ENCODE results near the gene BCL2L15.
A peak's percentile ranks its signal among the peaks of the same experiment; 100 is the strongest.
"Not testable (repeated sequence)": the region's sequence is repeated elsewhere in the genome, so short reads cannot be mapped to it uniquely, and the experiment has no call there.

The BCL2L15 gene

GRCh38 chr1:113871597-113872113, 15.7 kb downstream of the BCL2L15 start, which contains the start of gene PTPN22:
TSS of gene PTPN22 (minus strand) at chr1:113871712.
- peak; percentile 55 for DNase-seq (ENCODE audit: low read depth, low spot score)

- no peak for DNase-seq (ENCODE audit: low read depth, low spot score)
These were observed 16.6 kb downstream of the BCL2L15 start for GRCh38 chr1:113870778-113871177.

GRCh38 chr1:113868387-113869083, 18.8 kb downstream of the BCL2L15 start:
- no peak for DNase-seq (ENCODE audit: low read depth, low spot score)

GRCh38 chr1:113861641-113862040, 25.7 kb downstream of the BCL2L15 start:
- no peak for DNase-seq (ENCODE audit: low read depth, low spot score)

DNA sequence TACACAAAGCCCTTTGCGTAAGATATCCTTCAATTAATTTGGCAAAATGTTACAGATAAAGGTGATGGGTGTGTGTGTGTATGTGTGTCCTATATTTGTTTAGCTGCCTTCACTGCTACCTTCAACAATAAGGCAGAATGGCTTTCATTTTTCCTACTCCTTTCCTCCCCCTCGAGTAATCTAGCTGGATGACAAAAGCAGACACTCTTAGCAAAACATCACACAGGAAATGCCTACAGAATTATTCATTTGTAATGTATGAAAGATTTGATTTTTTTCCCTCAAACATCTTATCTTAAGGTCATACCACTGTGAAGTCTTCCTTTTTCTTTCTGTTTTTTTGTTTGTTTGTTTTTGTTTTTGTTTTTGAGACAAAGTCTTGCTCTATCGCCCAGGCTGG, 26.5 kb downstream of the BCL2L15 start:
- no peak for DNase-seq (ENCODE audit: low read depth, low spot score)

DNA sequence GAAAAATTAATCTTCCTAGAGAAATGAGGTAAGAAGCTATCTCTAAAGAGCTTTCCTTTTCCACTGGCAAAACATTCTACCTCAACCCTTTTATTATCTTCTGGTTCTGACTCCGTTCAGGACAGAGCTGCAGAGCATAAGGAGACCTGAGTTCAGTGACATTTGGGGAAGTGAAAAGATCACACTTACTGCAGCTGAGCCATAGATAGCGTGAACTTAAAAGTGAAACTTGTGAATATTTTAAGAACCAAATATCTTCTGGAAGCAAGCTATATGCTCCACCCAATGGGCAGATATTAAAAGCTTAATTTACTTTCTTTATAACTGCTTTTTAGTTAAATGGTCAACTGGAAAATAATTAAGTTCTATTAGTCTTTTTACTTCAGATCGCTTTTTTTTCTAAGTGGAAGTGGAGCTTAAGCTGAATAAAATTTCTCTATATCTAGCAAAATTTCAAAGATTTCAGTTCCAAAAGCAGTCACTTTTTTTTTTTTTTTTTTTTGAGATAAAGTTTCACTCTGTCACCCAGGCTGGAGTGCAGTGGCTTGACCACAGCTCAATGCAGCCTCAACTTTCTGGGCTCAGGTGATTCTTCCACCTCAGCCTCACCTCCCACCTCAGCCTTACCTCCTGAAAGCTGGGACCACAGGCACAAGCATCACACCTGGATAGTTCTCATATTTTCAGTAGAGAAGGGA, 27.8 kb downstream of the BCL2L15 start:
- no peak for DNase-seq (ENCODE audit: low read depth, low spot score)

DNA sequence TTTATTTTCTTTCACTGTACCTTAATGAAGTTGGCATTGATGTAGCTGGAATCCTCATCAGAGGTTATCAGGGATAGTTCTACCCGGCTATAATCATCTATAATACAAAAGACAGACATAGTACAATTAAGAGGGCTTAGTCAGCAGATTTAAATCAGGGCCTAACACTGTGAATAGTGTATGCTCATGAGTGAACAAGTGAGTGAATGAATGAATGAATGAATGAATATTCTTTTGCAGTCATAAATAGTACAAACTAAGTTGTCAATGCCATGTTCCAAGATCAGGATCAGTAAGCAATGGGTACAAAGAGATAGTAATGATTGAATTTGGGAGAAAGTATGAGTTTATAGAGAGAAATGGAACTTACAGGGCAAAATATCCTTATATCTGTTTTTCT, 28.4 kb downstream of the BCL2L15 start:
- DNase-seq (ENCODE audit: low read depth, low spot score): no peak

DNA sequence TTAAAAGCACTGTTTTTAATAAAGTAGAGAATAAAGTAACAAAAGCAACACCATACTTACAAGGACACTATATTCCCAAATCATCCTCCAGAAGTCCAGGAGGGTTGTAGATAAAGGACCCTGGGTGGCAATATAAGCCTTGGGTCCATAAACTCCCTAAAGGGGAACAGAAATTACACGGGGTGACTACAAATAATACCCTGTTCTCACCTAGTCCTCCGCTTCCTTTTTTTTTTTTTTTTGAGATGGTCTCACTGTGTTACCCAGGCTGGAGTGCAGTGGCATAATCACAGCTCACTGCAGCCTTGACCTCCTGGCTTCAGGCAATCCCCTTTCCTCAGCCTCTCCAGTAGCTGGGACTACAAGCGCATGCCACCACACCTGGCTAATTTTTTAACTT, 29.0 kb downstream of the BCL2L15 start:
- DNase-seq (ENCODE audit: low read depth, low spot score): no peak

- no peak for DNase-seq (ENCODE audit: low read depth, low spot score)
These were observed 29.6 kb downstream of the BCL2L15 start for GRCh38 chr1:113857776-113858175.

- DNase-seq (ENCODE audit: low read depth, low spot score): no peak
These were observed 31.0 kb downstream of the BCL2L15 start for GRCh38 chr1:113856401-113856790.

DNA sequence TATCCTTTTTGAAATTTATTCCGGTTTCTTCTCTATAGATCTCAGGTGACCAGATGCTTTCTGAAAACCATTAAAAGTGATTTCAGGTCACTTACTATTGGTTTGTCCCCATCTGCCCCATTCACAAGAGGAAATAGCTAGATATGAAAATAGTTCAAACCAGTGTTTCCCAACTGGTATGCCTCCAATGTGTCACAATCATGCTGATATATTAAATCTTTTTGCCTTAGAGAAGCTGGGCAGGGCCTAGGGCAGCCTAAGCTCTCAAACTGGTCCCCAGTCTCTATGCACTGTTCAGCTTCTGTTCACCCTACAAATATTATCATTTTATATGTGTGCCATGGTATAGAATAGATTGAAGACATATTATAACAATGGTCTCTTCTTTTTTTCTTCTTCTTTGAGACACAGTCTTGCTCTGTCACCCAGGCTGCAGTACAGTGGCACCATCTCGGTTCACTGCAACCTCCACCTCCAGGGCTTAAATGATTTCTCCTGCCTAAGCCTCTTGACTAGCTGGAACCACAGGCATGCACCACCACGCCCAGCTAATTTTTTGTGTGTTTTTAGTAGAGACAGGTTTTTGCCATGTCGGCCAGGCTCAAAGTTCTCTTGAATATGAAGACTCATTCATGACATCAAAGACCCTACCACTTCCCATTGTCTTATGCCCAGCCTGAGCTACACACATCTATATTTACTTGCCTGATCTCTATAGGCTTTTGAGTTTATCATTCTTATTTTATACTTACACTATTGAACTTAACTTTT, 31.6 kb downstream of the BCL2L15 start:
- DNase-seq (ENCODE audit: low read depth, low spot score): no peak

- no peak for DNase-seq (ENCODE audit: low read depth, low spot score)
These were observed 33.1 kb downstream of the BCL2L15 start for GRCh38 chr1:113854234-113854633.

DNA sequence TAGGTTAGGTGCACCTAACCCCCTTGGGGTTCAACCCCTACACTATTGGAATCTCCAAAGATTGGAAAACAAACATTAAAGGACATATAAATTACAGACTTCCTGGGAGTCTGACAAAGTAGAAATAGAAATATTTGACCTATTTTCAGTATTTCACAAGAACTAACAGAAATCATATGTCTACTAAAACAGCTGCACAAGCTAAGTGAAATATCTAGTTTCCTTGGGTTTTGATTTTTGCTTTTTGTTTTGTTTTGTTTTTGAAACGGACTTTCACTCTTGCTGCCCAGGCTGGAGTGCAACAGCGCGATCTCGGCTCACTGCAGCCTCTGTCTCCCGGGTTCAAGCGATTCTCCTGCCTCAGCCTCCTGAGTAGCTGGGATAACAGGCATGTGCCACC, 34.7 kb downstream of the BCL2L15 start:
- DNase-seq (ENCODE audit: low read depth, low spot score): not testable (repeated sequence)

DNA sequence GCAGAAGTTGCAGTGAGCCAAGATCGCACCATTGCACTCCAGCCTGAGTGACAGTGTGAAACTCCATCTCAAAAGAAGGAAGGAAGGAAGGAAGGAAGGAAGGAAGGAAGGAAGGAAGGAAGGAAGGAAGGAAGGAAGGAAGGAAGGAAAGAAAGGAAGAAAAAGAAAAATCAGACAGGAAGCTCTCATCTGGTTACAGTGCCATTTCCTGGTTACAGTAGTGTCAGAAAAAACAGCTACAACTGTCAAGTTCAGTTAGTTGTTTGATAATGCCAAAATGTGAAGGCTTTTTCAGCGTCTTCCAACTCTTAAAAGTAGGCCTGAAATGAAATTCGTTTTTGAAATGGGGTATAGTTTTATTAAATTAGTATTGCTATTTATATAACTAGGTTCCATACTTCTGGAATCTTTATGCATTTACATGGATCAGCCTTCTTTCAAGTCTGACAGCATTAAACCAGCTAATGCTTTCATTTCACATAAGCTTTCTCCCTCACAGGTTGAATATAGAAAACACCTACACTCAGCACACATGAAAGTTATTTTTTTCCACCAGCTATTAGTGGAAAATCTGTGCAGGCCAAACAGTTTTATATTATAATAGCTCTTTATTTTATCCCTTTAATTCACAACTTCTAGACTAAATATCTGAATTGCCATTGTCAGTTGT, 37.1 kb downstream of the BCL2L15 start:
- no peak for DNase-seq (ENCODE audit: low read depth, low spot score)

DNA sequence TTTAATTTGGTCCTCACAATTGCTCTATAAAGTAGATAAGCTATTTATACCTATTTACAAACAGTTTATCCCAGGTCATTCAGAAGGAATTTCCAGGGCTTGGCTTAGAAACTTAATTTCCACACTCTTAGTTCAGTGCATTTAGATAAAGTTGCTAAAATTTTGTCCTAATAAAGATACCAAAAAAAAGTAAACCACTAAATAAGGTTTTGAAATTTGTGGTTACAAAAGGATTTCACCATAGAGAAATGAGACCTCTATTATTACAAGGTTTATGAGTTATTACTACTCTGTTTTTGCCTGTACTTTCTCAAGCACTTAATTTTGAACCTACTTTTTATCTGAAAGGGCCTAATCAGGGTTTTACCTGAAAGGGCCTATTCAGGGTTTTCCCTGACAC, 38.3 kb downstream of the BCL2L15 start:
- DNase-seq (ENCODE audit: low read depth, low spot score): no peak

- DNase-seq (ENCODE audit: low read depth, low spot score): no peak
These were observed 40.9 kb downstream of the BCL2L15 start for GRCh38 chr1:113846391-113847035.

- DNase-seq (ENCODE audit: low read depth, low spot score): no peak
These were observed 50.8 kb downstream of the BCL2L15 start for GRCh38 chr1:113836534-113836933.

GRCh38 chr1:113835686-113836290, 51.6 kb downstream of the BCL2L15 start:
- DNase-seq (ENCODE audit: low read depth, low spot score): no peak

DNA sequence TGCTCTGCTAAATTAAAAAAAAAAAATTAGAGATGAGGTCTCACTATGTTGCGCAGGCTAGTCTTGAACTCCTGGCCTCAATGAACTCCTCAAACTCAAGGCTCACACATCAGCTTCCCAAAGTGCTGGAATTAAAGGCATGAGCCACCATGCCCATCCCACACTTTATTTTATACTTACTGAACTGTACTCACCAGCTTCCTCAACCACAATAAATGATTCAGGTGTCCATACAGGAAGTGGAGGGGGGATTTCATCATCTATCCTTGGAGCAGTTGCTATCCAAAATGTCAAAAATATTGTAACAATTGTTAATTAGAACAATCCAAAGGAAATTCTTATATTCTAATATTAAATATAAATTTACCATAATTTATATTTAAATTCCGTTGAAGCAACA, 52.7 kb downstream of the BCL2L15 start:
- DNase-seq (ENCODE audit: low read depth, low spot score): no peak
